ENCODE data around the gene BUD23.

- TF ChIP-seq, protein P1, sequence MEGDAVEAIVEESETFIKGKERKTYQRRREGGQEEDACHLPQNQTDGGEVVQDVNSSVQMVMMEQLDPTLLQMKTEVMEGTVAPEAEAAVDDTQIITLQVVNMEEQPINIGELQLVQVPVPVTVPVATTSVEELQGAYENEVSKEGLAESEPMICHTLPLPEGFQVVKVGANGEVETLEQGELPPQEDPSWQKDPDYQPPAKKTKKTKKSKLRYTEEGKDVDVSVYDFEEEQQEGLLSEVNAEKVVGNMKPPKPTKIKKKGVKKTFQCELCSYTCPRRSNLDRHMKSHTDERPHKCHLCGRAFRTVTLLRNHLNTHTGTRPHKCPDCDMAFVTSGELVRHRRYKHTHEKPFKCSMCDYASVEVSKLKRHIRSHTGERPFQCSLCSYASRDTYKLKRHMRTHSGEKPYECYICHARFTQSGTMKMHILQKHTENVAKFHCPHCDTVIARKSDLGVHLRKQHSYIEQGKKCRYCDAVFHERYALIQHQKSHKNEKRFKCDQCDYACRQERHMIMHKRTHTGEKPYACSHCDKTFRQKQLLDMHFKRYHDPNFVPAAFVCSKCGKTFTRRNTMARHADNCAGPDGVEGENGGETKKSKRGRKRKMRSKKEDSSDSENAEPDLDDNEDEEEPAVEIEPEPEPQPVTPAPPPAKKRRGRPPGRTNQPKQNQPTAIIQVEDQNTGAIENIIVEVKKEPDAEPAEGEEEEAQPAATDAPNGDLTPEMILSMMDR (IDR thresholded peaks at IDR 0.05 in 8 of 11, conservative IDR thresholded peaks at IDR 0.05 in 3 of 11): no peak
- no peak for TF ChIP-seq POLR2AphosphoS5 (IDR thresholded peaks at IDR 0.05)
Observed at GRCh38 chr7:73700581-73701134, 17.3 kb downstream of the BUD23 start.

Data from spleen (tissue), 7 donors.